ENCODE results near the gene NRP2.

The NRP2 gene

GRCh38 chr2:205752924-205753323 lies 70.6 kb downstream of the NRP2 start:
- DNase-seq (ENCODE audit: low read depth, low spot score): no peak

DNA sequence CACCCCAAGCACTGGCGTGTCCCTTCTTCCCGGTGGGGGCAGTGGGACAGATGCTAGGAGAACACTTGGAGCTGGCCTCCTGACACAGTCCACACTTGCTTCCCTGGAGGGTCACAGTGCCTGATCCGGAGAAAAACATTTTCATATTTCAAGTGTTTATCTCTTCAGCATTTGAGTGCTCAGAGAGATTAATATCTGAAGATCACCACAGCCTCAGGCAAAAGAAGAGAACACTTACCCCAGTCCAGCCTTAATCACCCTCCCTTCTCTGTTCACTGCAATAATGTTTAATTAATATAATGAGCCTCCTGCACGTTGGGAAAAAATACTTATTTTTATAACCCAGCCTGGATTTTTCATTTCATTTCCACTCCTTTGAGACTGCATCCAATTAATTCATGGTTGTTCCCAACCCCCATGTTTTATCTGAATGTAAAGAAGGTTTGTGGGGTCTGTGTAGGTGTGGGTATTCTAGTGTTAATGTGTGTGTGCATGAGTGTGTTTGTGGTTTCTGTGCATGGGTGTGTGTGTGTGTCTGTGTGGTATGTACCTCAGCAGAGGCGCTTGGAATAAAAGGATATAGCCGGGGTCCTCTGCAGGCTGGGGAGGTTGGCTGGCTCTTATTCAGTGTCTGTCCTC lies 72.1 kb downstream of the NRP2 start:
- no peak for DNase-seq (ENCODE audit: low read depth, low spot score)

DNA sequence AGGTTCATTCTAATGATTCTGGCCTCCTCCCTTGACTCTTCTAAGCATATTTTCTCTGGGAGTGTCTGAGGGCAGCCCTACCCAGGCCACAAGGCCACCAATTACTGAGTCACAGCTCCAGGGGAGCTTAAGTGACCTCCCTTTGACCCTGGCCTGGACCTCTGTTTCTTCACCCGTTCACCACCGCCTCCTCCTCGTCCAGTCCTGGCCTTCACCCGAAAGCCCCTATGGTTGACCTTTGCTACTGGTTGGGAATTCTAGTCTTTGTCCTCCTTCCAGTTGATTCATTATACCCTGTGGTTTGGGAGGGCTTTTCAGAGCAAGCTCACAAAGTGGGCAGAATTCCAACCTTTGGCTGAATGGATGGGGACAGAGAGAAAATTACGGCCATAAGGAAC lies 72.6 kb downstream of the NRP2 start:
- no peak for DNase-seq (ENCODE audit: low read depth, low spot score)

GRCh38 chr2:205755923-205756322 lies 73.6 kb downstream of the NRP2 start:
- DNase-seq (ENCODE audit: low read depth, low spot score): no peak

GRCh38 chr2:205757271-205757670 lies 75.0 kb downstream of the NRP2 start:
- no peak for DNase-seq (ENCODE audit: low read depth, low spot score)

DNA sequence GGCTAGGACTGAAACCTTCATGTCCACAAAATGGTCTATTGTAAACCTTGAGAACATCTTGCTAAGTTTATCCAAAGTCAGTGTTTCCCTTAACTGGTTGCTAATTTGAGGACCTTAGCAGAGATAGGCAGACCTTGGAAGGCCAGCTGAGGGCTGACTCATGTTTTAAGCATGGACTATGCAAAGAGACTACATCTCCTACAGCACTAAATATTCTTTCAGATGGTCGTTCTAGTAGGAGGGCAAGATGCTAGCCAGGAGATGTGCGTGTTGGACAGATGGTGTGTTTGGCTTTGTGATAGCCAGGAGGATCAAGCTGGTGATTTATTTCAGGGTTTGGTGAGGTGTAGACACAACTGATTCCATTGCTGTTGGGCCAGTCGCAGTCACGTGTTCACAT lies 75.8 kb downstream of the NRP2 start:
- no peak for DNase-seq (ENCODE audit: low read depth, low spot score)

DNA sequence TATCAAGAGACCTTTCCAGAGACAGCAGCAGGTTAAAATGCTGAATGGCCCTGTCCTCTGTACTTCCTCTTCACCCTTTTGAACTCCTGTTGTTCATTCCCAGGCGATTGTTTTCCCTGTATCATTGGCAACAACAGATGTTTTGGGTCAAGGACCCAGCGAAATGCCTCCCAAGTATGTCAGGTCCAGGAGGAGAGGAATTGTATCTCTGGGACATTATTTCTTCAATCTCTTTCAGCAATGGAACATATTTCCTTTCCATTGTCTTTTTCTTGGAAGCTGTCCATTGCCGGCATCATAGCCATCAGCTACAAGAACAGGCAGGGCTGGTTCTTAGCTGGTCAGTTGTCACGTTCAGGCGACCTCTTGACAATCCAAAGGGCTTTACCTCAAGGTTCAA lies 76.2 kb downstream of the NRP2 start:
- no peak for DNase-seq (ENCODE audit: low read depth, low spot score)

GRCh38 chr2:205759257-205759656 lies 77.0 kb downstream of the NRP2 start:
- DNase-seq (ENCODE audit: low read depth, low spot score): no peak

DNA sequence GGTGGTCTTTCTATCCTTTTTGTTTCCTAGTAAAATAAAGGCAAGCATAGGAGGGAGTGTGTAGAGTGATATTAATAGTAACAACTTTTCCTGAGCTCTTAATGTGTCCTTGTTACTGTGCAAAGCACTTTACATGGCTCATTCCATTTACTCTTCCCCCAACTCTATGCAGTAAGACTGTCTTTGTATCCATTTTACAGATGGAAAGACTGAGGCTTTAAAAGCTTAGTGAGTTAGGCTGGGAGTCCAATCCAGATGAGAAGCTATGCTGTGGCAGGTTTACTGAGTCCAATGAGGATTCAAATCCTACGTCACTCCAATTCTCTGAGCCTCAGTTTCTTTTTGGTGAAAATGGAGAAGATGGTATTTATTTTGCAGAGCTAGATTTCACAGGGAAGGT lies 77.4 kb downstream of the NRP2 start:
- no peak for DNase-seq (ENCODE audit: low read depth, low spot score)

- DNase-seq (ENCODE audit: low read depth, low spot score): no peak
These were observed 77.9 kb downstream of the NRP2 start for GRCh38 chr2:205760157-205760556.

GRCh38 chr2:205761421-205761820 lies 79.1 kb downstream of the NRP2 start:
- DNase-seq (ENCODE audit: low read depth, low spot score): no peak

GRCh38 chr2:205762881-205763280 lies 80.6 kb downstream of the NRP2 start:
- DNase-seq (ENCODE audit: low read depth, low spot score): no peak

DNA sequence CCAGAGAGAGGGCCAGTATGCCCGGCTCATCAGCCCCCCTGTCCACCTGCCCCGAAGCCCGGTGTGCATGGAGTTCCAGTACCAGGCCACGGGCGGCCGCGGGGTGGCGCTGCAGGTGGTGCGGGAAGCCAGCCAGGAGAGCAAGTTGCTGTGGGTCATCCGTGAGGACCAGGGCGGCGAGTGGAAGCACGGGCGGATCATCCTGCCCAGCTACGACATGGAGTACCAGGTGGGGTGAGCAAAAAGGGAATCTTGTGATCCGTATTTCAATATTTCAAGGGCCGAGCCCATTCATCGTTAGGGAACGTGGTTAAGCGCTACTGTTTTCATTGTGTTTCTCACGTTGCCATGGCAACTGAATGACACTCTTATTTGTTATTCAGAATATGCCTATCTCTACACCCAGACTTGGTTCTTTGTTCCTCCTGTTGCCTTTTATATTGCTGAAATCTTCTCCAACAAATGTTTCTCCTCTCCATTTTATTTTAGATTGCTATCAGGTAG lies 81.5 kb downstream of the NRP2 start:
- DNase-seq (ENCODE audit: low read depth, low spot score): no peak

- DNase-seq (ENCODE audit: low read depth, low spot score): no peak
These were observed 82.0 kb downstream of the NRP2 start for GRCh38 chr2:205764270-205764746.

DNA sequence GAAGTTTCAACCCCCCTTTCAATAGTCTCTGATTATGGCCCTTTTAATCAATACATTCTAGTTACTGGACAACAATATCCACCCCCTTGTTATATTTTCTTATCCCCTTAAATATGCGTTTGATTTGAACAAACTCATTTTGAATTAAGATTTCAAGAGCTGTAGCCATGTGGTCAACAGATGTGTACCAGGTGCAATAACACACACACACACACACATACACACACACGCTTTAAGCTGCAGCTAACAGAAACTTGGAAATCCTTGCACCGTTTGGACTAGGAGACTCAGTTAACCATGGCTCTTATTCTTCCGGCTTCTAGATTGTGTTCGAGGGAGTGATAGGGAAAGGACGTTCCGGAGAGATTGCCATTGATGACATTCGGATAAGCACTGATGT lies 82.8 kb downstream of the NRP2 start:
- DNase-seq (ENCODE audit: low read depth, low spot score): no peak

GRCh38 chr2:205766779-205767359 lies 84.6 kb downstream of the NRP2 start:
- peak; percentile 29 for DNase-seq (ENCODE audit: low read depth, low spot score)

DNA sequence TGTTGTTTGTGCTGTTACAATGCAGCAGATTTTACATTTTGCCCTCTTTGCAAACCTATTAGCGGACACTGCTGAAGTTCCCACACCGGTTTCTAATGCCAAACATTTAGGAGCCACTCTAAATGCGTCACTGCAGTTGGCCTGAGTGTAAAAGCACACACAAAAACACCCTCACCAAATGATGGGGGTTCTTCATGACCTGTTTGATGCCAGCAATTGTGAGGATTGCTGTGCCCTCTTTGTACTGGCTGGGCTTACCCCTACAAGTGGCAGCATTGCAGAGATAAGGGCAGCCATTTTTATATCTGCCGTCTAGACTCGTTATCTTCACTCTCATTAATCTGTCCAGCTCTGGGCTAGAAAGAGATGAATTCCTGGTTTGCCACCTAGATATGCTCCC lies 85.3 kb downstream of the NRP2 start:
- no peak for DNase-seq (ENCODE audit: low read depth, low spot score)

GRCh38 chr2:205768341-205768740 lies 86.0 kb downstream of the NRP2 start:
- no peak for DNase-seq (ENCODE audit: low read depth, low spot score)

DNA sequence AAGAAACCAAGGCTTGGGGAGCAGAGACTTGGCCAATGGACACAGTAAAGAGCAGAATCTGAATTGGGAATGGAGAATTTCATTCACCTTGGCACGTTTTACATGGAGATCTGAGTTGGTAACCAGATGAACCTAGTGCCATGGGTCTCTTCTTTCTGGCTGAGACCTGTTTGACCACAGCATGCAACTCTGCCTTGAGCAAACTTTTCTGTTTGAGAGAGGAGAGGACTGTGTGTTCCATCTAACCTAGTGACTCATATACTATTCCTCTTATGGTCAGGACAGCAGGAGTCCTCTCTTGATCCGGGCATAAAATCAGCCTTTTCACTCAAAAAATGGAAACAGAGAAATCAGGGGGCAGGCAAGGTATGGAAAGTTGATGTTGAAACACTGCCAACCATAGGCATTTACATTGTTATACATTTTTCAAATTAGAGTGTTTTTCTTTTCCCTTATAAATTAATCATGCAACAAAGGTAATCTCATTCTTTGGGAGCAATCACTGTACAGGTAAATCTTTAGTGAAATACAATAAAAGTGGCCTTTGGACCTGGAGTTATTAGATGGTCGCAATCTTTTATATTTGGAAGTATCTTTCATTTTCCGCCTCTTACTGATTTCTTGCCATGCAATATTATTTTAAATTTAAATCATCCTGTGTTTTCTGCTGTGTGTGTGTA lies 86.7 kb downstream of the NRP2 start:
- no peak for DNase-seq (ENCODE audit: low read depth, low spot score)

DNA sequence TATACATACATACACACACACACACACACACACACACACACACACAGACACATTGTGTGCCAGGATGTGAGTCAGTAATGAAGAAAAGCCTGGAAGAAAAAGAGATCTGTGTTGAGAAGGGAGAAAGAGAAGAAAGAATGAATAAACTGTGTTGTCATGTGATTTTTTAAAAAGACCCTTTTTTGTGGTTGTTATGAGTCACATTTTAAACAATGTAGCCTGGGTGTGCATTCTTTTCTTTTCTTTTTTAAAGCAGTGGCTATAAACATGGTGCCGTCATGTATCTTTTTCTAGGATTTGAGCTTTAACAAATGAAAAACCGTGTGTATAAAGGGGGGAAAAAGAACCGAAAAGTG lies 87.2 kb downstream of the NRP2 start:
- peak; percentile 64 for DNase-seq (ENCODE audit: low read depth, low spot score)

DNA sequence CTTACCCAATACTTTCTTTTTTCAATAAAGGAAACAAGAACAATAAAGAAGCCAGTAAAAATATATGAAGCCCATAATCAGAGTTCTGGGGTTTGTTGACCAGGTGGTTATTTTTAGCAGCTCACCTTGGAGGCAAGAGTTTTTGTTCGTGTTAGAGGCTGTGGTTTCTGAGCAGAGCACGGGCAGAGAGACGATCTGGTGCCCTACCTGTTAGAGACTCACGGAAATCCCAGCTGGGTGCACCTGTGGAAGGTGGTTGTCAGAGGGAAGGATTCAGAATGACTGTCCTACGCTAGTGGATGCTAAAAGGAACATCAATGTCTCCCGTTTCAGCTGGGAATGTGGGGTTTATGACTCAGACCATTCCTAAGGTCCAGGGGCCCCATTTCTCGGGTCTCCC lies 87.6 kb downstream of the NRP2 start:
- no peak for DNase-seq (ENCODE audit: low read depth, low spot score)

- DNase-seq (ENCODE audit: low read depth, low spot score): no peak
These were observed 88.3 kb downstream of the NRP2 start for GRCh38 chr2:205770577-205770976.

GRCh38 chr2:205771031-205771430 lies 88.7 kb downstream of the NRP2 start:
- DNase-seq (ENCODE audit: low read depth, low spot score): no peak
